CD14-positive monocyte (primary cell): ENCODE results near the gene NRXN3. TPM values are rescaled to one million over a fixed set of nuclear protein-coding genes. Genes with fewer than 3 reads are reported as not detected.

Experiments
- DNase-seq, 3 donors: peaks; one replicate each; pipeline ENCODE4 v3.0.0-alpha.2; 2011 to 2022
- H2AFZ ChIP-seq: 2 replicates; pipeline ENCODE4 v1.6.0; 2012; ENCODE audit warnings: mild to moderate bottlenecking, low read depth, low read length, inconsistent platforms; ENCODE audit not compliant: insufficient read depth, poor library complexity, severe bottlenecking
- H3K27ac ChIP-seq, 2 donors: 1 replicate in 1 of 2; 2 replicates in 1 of 2; pipeline ENCODE4 v1.5.1; 2012 to 2013; ENCODE audit warnings: low read length in 2 of 2, control low read depth in 1 of 2, inconsistent platforms in 1 of 2, low read depth in 1 of 2, mild to moderate bottlenecking in 1 of 2
- H3K27me3 ChIP-seq, 2 donors: one replicate each; pipeline versions ENCODE4 v1.6.0 to v1.6.1; 2011 to 2013; ENCODE audit warnings: low read length in 2 of 2; ENCODE audit not compliant: control insufficient read depth in 2 of 2, insufficient read depth in 2 of 2
- H3K36me3 ChIP-seq, 2 donors: replicated peaks in 1 of 2; 1 replicate in 1 of 2; 2 replicates in 1 of 2; pipeline versions ENCODE4 v1.5.1 to v1.6.1; 2012 to 2013; ENCODE audit warnings: low read length in 2 of 2, control low read depth in 1 of 2, inconsistent platforms in 1 of 2, mild to moderate bottlenecking in 1 of 2; ENCODE audit not compliant: insufficient read depth in 2 of 2, control insufficient read depth in 1 of 2
- H3K4me1 ChIP-seq, 2 donors: 1 replicate in 1 of 2; 2 replicates in 1 of 2; pipeline versions ENCODE4 v1.5.1 to v1.6.1; 2012 to 2013; ENCODE audit warnings: low read length in 2 of 2, control low read depth in 1 of 2, inconsistent platforms in 1 of 2, mild to moderate bottlenecking in 1 of 2, moderate library complexity in 1 of 2; ENCODE audit not compliant: insufficient read depth in 2 of 2, control insufficient read depth in 1 of 2
- H3K4me2 ChIP-seq: replicated peaks from 2 replicates; pipeline ENCODE3; 2012; ENCODE audit warnings: low read length, moderate library complexity, mild to moderate bottlenecking; ENCODE audit not compliant: poor library complexity, severe bottlenecking; ENCODE audit errors: extremely low read depth
- H3K4me3 ChIP-seq, 3 experiments: fragments of 200-600 bp in 1 of 3; sonication (generic) in 1 of 3; replicated peaks in 1 of 3; 1 replicate in 2 of 3; 2 replicates in 1 of 3; pipeline ENCODE4 v1.5.1; 2011 to 2013; ENCODE audit warnings: low read length in 3 of 3, mild to moderate bottlenecking in 3 of 3, control low read depth in 2 of 3, low read depth in 2 of 3, inconsistent platforms in 1 of 3, moderate library complexity in 1 of 3
- H3K79me2 ChIP-seq: 2 replicates; pipeline ENCODE4 v1.6.0; 2012; ENCODE audit warnings: mild to moderate bottlenecking, control low read depth, inconsistent platforms, low read length, moderate library complexity; ENCODE audit not compliant: insufficient read depth
- H3K9ac ChIP-seq: 2 replicates; pipeline ENCODE4 v1.6.0; 2017; ENCODE audit warnings: low read length, mild to moderate bottlenecking; ENCODE audit not compliant: insufficient read depth, poor library complexity, severe bottlenecking
- H3K9me3 ChIP-seq, 2 donors: replicated peaks in 1 of 2; 1 replicate in 1 of 2; 2 replicates in 1 of 2; pipeline versions ENCODE4 v1.5.1 to v1.6.1; 2012 to 2013; ENCODE audit warnings: low read length in 2 of 2, control low read depth in 1 of 2; ENCODE audit not compliant: control insufficient read depth in 1 of 2, insufficient read depth in 1 of 2
- H4K20me1 ChIP-seq: 2 replicates; pipeline ENCODE4 v1.6.0; 2012; ENCODE audit warnings: mild to moderate bottlenecking, low read length, control low read depth, moderate library complexity; ENCODE audit not compliant: insufficient read depth
- H3K27ac Mint-ChIP-seq, 7 donors: one replicate each; pipeline ENCODE4 v1.8.0; 2020; ENCODE audit warnings: mild to moderate bottlenecking in 7 of 7, mixed read lengths in 7 of 7, moderate library complexity in 6 of 7, inconsistent platforms in 2 of 7
- H3K27me3 Mint-ChIP-seq, 3 donors: one replicate each; pipeline ENCODE4 v1.8.0; 2021 to 2022; ENCODE audit warnings: low read depth in 3 of 3, mild to moderate bottlenecking in 3 of 3, mixed read lengths in 3 of 3, moderate library complexity in 3 of 3, inconsistent platforms in 1 of 3
- H3K36me3 Mint-ChIP-seq, 2 donors: one replicate each; pipeline ENCODE4 v1.8.0; 2020; ENCODE audit warnings: mixed read lengths in 2 of 2, inconsistent platforms in 1 of 2, mild to moderate bottlenecking in 1 of 2
- H3K4me1 Mint-ChIP-seq: one replicate; pipeline ENCODE4 v1.8.0; 2020; ENCODE audit warnings: mild to moderate bottlenecking, mixed read lengths
- H3K4me3 Mint-ChIP-seq, 2 donors: one replicate each; pipeline ENCODE4 v1.8.0; 2020; ENCODE audit warnings: mild to moderate bottlenecking in 2 of 2, mixed read lengths in 2 of 2, moderate library complexity in 1 of 2
- H3K9me3 Mint-ChIP-seq, 7 donors: one replicate each; pipeline ENCODE4 v1.8.0; 2020 to 2022; ENCODE audit warnings: mixed read lengths in 7 of 7, mild to moderate bottlenecking in 6 of 7, moderate library complexity in 6 of 7, inconsistent platforms in 2 of 7
- intact Hi-C, 2 donors: fragments of 100-400 bp; cut with micrococcal nuclease; formaldehyde crosslinking; loops; one replicate each; pipeline versions ENCODE4 v1.15.0 to v1.15.1; 2023
- polyA plus RNA-seq, 3 donors: library from polyadenylated mRNA; depleted of rRNA in 1 of 3; unstranded in 2 of 3; stranded (reverse) in 1 of 3; fragments of 300-500 nt in 2 of 3; fragments of >200 nt in 1 of 3; fragmentation: Illumina TruSeq in 2 of 3; gene quantifications; 1 replicate in 2 of 3; 2 replicates in 1 of 3; pipeline ENCODE4 v1.2.3, GENCODE V29; 2012 to 2021
- TF ChIP-seq, protein P1 (sequence below): fragments of 200-600 bp; IDR thresholded peaks from one replicate; pipeline ENCODE4 v1.8.0; 2022; ENCODE audit warnings: antibody characterized with exemption, mild to moderate bottlenecking

The NRXN3 gene
- polyA plus RNA-seq, 3 donors: not detected

GRCh38 chr14:79294499-79294898, 1124.3 kb downstream of the NRXN3 start:
- no peak overlapping the region for H3K4me3 Mint-ChIP-seq
- H3K4me1 ChIP-seq: no peaks in the 10 kb centered on the region
- no peak for DNase-seq

GRCh38 chr14:79295385-79295784, 1125.2 kb downstream of the NRXN3 start:
- no peak for DNase-seq
- Histone ChIP-seq H3K9ac (no peak overlapping the region), H3K36me3 (no peaks in the 10 kb centered on the region), H4K20me1 (no peaks in the 10 kb centered on the region), H3K9me3 (no peaks in the 10 kb centered on the region), H3K4me1 (no peaks in the 10 kb centered on the region), H3K79me2 (no peaks in the 10 kb centered on the region), H3K27ac (no peak overlapping the region), H3K4me2 (no peak overlapping the region), H3K4me3 (no peak overlapping the region), H2AFZ (no peak overlapping the region), H3K27me3 (no peaks in the 10 kb centered on the region)
- Mint-ChIP-seq H3K4me1 (no peaks in the 10 kb centered on the region), H3K36me3 (no peaks in the 10 kb centered on the region), H3K27me3 (no peaks in the 10 kb centered on the region), H3K9me3 (peaks cover 0 to 2% (median 0%) of the 10 kb centered on the region in 7 donors), H3K4me3 (no peak overlapping the region), H3K27ac (no peak overlapping the region)
- TF ChIP-seq, protein P1, sequence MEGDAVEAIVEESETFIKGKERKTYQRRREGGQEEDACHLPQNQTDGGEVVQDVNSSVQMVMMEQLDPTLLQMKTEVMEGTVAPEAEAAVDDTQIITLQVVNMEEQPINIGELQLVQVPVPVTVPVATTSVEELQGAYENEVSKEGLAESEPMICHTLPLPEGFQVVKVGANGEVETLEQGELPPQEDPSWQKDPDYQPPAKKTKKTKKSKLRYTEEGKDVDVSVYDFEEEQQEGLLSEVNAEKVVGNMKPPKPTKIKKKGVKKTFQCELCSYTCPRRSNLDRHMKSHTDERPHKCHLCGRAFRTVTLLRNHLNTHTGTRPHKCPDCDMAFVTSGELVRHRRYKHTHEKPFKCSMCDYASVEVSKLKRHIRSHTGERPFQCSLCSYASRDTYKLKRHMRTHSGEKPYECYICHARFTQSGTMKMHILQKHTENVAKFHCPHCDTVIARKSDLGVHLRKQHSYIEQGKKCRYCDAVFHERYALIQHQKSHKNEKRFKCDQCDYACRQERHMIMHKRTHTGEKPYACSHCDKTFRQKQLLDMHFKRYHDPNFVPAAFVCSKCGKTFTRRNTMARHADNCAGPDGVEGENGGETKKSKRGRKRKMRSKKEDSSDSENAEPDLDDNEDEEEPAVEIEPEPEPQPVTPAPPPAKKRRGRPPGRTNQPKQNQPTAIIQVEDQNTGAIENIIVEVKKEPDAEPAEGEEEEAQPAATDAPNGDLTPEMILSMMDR: no peak
- intact Hi-C loops: no loop called here

More at GRCh38 chr14:79294499-79294898, 1124.3 kb downstream of the NRXN3 start:
- Histone ChIP-seq H3K27ac (no peak overlapping the region), H3K79me2 (no peaks in the 10 kb centered on the region), H3K4me2 (no peak overlapping the region), H4K20me1 (no peaks in the 10 kb centered on the region), H3K4me3 (no peak overlapping the region), H2AFZ (no peak overlapping the region), H3K36me3 (no peaks in the 10 kb centered on the region), H3K9ac (no peak overlapping the region), H3K9me3 (no peaks in the 10 kb centered on the region), H3K27me3 (no peaks in the 10 kb centered on the region)
- Mint-ChIP-seq H3K9me3 (peaks cover 0 to 1% (median 0%) of the 10 kb centered on the region in 7 donors), H3K27me3 (peaks cover 0 to 3% (median 0%) of the 10 kb centered on the region in 3 donors), H3K4me1 (no peaks in the 10 kb centered on the region), H3K36me3 (no peaks in the 10 kb centered on the region), H3K27ac (no peak overlapping the region)
- TF ChIP-seq, protein P1: no peak
- intact Hi-C loops: no loop called here
